Neural cell (in vitro differentiated cells): ENCODE results near the gene CYB561D1.

Experiments
- EP300 ChIP-seq: fragments of 450-650 bp; conservative IDR thresholded peaks from 2 replicates; pipeline ENCODE4 v1.6.1; 2014; ENCODE audit warnings: antibody characterized with exemption, mild to moderate bottlenecking, moderate library complexity; ENCODE audit not compliant: poor library complexity, severe bottlenecking
- TF ChIP-seq, protein P1 (sequence below): IDR thresholded peaks from 2 replicates; pipeline ENCODE4 v1.6.1; 2012; ENCODE audit warnings: borderline replicate concordance

DNA sequence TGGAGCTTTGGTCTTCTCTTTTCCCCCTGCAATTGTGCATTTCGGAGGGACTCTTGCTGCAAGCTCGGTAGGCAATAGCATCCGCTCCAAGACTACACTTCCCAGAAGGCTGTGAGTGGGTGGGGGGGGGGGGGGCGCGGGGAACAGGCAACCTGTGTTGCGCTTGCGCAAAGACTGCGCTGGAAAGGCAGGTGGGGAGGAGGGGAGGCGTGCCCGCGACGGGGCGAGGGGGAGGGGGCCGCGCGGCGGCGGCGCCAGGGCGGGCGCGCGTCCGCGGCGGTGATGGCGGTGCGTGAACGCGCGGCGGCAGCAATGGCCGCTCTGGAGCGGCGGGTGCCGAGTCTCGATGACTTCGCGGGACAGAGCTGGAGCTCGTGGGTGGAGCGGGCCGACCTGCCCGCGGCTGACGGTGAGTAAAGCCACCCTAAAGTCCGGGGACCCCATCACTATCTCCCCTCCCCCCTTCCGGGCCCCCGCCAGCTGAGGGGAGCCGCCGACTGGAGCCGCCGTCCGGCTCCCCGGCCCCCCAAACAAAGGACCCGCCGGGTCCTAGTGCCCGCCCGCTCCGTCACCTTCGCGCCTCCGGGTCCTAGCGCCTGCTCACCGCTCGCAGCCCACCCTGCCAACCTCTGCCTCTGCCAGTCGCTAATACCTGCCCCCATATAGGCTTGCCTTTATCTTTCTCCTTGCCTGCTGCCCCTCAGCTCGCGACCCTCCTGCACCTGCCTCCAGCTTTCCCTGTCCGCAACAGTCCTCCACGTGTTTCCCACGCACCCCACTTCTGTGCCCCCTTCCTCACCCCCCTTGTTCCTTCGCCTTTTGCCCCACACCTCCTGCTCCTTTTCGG is 10.0 kb upstream of the CYB561D1 start, which contains the start of gene ATXN7L2:
- peak; percentile 50 for TF ChIP-seq EP300
- TF ChIP-seq, protein P1, sequence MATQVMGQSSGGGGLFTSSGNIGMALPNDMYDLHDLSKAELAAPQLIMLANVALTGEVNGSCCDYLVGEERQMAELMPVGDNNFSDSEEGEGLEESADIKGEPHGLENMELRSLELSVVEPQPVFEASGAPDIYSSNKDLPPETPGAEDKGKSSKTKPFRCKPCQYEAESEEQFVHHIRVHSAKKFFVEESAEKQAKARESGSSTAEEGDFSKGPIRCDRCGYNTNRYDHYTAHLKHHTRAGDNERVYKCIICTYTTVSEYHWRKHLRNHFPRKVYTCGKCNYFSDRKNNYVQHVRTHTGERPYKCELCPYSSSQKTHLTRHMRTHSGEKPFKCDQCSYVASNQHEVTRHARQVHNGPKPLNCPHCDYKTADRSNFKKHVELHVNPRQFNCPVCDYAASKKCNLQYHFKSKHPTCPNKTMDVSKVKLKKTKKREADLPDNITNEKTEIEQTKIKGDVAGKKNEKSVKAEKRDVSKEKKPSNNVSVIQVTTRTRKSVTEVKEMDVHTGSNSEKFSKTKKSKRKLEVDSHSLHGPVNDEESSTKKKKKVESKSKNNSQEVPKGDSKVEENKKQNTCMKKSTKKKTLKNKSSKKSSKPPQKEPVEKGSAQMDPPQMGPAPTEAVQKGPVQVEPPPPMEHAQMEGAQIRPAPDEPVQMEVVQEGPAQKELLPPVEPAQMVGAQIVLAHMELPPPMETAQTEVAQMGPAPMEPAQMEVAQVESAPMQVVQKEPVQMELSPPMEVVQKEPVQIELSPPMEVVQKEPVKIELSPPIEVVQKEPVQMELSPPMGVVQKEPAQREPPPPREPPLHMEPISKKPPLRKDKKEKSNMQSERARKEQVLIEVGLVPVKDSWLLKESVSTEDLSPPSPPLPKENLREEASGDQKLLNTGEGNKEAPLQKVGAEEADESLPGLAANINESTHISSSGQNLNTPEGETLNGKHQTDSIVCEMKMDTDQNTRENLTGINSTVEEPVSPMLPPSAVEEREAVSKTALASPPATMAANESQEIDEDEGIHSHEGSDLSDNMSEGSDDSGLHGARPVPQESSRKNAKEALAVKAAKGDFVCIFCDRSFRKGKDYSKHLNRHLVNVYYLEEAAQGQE, result peak; percentile 98
